ENCODE measurements around the gene ENTPD6.

Gene ENTPD6

DNA sequence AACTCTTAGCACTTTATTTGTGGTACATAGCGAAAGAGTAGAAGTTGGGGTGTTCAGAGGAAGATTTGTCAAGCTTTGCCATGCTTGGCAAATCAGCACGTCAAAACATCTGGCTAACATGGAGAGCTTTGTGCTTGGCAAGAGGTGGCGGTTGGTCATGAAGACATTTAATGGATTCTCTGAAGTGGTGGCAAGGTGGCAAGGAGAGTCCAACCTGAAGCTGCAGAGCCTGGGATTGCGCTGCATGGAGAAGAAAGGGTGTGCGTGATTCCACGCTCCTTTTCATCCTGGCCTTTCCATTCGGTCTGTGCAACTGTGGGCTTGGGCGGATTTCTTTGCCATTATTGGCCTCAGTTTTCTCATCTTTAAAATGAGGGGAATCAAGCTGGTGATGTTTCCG, 55.5 kb downstream of the ENTPD6 start (continued):
- TF ChIP-seq, protein P1, sequence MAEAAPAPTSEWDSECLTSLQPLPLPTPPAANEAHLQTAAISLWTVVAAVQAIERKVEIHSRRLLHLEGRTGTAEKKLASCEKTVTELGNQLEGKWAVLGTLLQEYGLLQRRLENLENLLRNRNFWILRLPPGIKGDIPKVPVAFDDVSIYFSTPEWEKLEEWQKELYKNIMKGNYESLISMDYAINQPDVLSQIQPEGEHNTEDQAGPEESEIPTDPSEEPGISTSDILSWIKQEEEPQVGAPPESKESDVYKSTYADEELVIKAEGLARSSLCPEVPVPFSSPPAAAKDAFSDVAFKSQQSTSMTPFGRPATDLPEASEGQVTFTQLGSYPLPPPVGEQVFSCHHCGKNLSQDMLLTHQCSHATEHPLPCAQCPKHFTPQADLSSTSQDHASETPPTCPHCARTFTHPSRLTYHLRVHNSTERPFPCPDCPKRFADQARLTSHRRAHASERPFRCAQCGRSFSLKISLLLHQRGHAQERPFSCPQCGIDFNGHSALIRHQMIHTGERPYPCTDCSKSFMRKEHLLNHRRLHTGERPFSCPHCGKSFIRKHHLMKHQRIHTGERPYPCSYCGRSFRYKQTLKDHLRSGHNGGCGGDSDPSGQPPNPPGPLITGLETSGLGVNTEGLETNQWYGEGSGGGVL (tag by site-specific recombination; IDR thresholded peaks at IDR 0.05): no peak
- TF ChIP-seq ZNF558 (tag by site-specific recombination; IDR thresholded peaks at IDR 0.05): no peak

DNA sequence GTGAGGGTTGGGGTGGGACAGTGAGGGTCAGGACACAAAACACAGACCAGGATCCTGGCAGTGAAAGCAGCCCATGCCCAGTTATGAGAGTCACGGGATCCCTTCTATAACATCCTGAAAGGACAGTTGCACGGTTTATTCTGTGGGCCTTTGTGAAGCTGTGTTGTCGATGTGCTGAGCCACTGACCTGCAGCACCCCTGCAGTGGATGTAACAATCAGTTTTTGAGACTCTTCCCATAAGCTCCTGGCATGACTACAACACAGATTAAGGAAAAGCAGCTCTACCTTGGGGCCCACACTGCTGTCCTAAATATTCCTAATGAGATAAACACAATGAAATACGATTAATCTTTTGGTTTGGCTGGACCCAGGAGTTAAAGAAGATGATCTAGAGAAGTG, 56.0 kb downstream of the ENTPD6 start:
- POLR2A ChIA-PET: no interaction called here
- CTCF ChIA-PET: interaction anchor here (0.6 kb wide), 1 partner anchor 12 kb away, joined by 4 read pairs; no protein-coding TSS in a partner anchor
- H3K27ac ChIP-seq (ENCODE audit: extremely low read depth, low read depth, low read length): 0 out of 2 replicates have a peak overlapping the region, but pooled peaks have one; percentile 51
- peaks cover 0 to 3% of the 10 kb centered on the region in 2 experiments; a peak in 1 of 3 replicates for H3K36me3 ChIP-seq (ENCODE audit: control insufficient read depth in 2 of 2, insufficient read depth in 1 of 2, low read length in 2 of 2)
- no peak for TF ChIP-seq ZNF37A (tag by site-specific recombination; IDR thresholded peaks at IDR 0.05)
- TF ChIP-seq, protein P2, sequence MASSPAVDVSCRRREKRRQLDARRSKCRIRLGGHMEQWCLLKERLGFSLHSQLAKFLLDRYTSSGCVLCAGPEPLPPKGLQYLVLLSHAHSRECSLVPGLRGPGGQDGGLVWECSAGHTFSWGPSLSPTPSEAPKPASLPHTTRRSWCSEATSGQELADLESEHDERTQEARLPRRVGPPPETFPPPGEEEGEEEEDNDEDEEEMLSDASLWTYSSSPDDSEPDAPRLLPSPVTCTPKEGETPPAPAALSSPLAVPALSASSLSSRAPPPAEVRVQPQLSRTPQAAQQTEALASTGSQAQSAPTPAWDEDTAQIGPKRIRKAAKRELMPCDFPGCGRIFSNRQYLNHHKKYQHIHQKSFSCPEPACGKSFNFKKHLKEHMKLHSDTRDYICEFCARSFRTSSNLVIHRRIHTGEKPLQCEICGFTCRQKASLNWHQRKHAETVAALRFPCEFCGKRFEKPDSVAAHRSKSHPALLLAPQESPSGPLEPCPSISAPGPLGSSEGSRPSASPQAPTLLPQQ (tag by site-specific recombination; IDR thresholded peaks at IDR 0.05): 0 out of 2 replicates have a peak, but pooled peaks have one; percentile 38
- no peak overlapping the region for H3K4me3 ChIP-seq (ENCODE audit: low read depth, low read length)
- no peaks in the 10 kb centered on the region for H3K9me3 ChIP-seq (ENCODE audit: control insufficient read depth, insufficient read depth, low read depth, low read length)
- peaks cover 27% of the 10 kb centered on the region for H3K4me1 ChIP-seq (ENCODE audit: control insufficient read depth, insufficient read depth, low read length)

DNA sequence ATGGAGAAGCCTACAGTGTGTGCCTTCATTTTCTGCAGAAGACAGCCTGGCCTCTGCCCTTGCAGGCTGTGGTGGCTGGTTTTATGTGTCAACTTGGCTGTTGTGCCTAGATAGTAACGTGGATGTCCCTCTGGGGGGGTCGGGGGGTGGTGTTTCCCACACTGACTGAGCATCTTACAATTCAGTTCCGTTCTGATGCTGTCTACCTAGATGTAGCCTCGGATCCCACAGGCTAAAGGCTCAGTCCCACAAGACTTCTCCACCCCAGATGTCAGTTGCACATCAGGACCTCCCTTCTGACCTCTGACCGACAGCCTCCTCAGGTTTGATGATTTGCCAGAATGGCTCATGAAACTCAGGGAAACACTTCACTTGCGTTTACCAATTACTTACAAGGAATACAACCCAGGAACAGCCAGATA, 56.7 kb downstream of the ENTPD6 start:
- no peak for TF ChIP-seq GLIS2 (tag by site-specific recombination; IDR thresholded peaks at IDR 0.05)
- TF ChIP-seq, protein P3, sequence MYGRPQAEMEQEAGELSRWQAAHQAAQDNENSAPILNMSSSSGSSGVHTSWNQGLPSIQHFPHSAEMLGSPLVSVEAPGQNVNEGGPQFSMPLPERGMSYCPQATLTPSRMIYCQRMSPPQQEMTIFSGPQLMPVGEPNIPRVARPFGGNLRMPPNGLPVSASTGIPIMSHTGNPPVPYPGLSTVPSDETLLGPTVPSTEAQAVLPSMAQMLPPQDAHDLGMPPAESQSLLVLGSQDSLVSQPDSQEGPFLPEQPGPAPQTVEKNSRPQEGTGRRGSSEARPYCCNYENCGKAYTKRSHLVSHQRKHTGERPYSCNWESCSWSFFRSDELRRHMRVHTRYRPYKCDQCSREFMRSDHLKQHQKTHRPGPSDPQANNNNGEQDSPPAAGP (tag by site-specific recombination; IDR thresholded peaks at IDR 0.05): 0 out of 2 replicates have a peak, but pooled peaks have one; percentile 6
- Histone ChIP-seq H3K4me3 (ENCODE audit: low read depth, low read length) (no peak overlapping the region), H3K36me3 (ENCODE audit: control insufficient read depth in 2 of 2, insufficient read depth in 1 of 2, low read length in 2 of 2) (peaks cover 0 to 3% of the 10 kb centered on the region in 2 experiments; a peak in 1 of 3 replicates), H3K9me3 (ENCODE audit: control insufficient read depth, insufficient read depth, low read depth, low read length) (no peaks in the 10 kb centered on the region), H3K27ac (ENCODE audit: extremely low read depth, low read depth, low read length) (peak overlapping the region; percentile 51), H3K4me1 (ENCODE audit: control insufficient read depth, insufficient read depth, low read length) (peaks cover 27% of the 10 kb centered on the region)
- CTCF ChIA-PET: interaction anchor here (0.6 to 1.2 kb wide), 2 partner anchors 11 to 147 kb away, joined by 4 read pairs; no protein-coding TSS in a partner anchor
- POLR2A ChIA-PET: interaction anchor here (1.3 kb wide), 1 partner anchor 25 kb away, joined by 4 read pairs; no protein-coding TSS in a partner anchor

DNA sequence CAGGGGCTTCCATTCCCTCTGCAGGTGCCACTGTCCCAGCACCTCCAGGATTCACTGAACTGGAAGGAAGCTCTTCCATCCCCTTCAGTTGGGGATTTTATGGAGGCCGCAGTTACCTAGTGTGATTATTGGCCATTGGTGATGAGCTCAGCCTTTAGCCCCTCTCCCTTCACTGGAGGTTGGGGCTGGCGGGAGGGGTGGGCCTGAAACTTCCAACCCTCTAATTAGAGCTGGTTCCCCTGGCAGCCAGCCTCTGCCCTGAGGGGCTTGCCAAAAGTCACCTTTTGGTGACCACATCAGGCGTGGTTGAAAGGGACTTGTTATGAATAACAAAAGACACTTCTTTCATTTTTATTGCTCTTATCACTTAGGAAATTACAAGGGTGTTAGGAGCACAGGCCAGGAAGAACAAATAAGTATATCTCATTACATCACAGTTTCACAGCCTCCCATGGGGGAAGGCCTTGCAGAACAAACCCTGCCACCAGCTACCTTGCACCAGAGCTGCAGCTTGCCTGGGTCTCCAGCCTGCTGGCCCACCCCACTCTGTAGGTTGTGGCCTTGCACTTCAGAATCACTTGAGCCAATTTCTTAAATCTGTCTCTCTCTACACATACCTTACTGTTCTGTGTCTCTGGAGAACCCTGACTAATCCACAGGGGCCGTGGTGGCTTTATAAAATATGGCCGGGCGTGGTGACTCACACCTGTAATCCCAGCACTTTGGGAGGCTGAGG, 57.3 kb downstream of the ENTPD6 start:
- Histone ChIP-seq H3K9me3 (ENCODE audit: control insufficient read depth, insufficient read depth, low read depth, low read length) (no peaks in the 10 kb centered on the region), H3K36me3 (ENCODE audit: control insufficient read depth in 2 of 2, insufficient read depth in 1 of 2, low read length in 2 of 2) (peaks cover 0 to 3% of the 10 kb centered on the region in 2 experiments; a peak in 1 of 3 replicates), H3K27ac (ENCODE audit: extremely low read depth, low read depth, low read length) (peak overlapping the region; percentile 51), H3K4me1 (ENCODE audit: control insufficient read depth, insufficient read depth, low read length) (peaks cover 27% of the 10 kb centered on the region), H3K4me3 (ENCODE audit: low read depth, low read length) (no peak overlapping the region)
- ChIA-PET CTCF (interaction anchor here (1.2 kb wide), 1 partner anchor 146 kb away, joined by 4 read pairs; no protein-coding TSS in a partner anchor), POLR2A (interaction anchor here (1.3 kb wide), 1 partner anchor 26 kb away, joined by 4 read pairs; no protein-coding TSS in a partner anchor)
- no peak for TF ChIP-seq YY1 (tag by site-specific recombination; IDR thresholded peaks at IDR 0.05)
- TF ChIP-seq, protein P4, sequence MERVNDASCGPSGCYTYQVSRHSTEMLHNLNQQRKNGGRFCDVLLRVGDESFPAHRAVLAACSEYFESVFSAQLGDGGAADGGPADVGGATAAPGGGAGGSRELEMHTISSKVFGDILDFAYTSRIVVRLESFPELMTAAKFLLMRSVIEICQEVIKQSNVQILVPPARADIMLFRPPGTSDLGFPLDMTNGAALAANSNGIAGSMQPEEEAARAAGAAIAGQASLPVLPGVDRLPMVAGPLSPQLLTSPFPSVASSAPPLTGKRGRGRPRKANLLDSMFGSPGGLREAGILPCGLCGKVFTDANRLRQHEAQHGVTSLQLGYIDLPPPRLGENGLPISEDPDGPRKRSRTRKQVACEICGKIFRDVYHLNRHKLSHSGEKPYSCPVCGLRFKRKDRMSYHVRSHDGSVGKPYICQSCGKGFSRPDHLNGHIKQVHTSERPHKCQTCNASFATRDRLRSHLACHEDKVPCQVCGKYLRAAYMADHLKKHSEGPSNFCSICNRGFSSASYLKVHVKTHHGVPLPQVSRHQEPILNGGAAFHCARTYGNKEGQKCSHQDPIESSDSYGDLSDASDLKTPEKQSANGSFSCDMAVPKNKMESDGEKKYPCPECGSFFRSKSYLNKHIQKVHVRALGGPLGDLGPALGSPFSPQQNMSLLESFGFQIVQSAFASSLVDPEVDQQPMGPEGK (tag by site-specific recombination; IDR thresholded peaks at IDR 0.05): peak; percentile 51; the same call in 1 of the 2 replicates
- TF ChIP-seq ZFHX2 (tag by site-specific recombination; conservative IDR thresholded peaks at IDR 0.05): 0 out of 2 replicates have a peak, but pooled peaks have one; percentile 31
- peak; percentile 93 for TF ChIP-seq ZXDB (tag by site-specific recombination; IDR thresholded peaks at IDR 0.05)
- peak; percentile 52; the same call in 1 of the 2 replicates for TF ChIP-seq BCL11A (tag by site-specific recombination; IDR thresholded peaks at IDR 0.05; ENCODE audit: low read depth)
- TF ChIP-seq, protein P5, sequence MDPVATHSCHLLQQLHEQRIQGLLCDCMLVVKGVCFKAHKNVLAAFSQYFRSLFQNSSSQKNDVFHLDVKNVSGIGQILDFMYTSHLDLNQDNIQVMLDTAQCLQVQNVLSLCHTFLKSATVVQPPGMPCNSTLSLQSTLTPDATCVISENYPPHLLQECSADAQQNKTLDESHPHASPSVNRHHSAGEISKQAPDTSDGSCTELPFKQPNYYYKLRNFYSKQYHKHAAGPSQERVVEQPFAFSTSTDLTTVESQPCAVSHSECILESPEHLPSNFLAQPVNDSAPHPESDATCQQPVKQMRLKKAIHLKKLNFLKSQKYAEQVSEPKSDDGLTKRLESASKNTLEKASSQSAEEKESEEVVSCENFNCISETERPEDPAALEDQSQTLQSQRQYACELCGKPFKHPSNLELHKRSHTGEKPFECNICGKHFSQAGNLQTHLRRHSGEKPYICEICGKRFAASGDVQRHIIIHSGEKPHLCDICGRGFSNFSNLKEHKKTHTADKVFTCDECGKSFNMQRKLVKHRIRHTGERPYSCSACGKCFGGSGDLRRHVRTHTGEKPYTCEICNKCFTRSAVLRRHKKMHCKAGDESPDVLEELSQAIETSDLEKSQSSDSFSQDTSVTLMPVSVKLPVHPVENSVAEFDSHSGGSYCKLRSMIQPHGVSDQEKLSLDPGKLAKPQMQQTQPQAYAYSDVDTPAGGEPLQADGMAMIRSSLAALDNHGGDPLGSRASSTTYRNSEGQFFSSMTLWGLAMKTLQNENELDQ (tag by site-specific recombination; IDR thresholded peaks at IDR 0.05; ENCODE audit: low read depth): no peak
- TF ChIP-seq, protein P6, sequence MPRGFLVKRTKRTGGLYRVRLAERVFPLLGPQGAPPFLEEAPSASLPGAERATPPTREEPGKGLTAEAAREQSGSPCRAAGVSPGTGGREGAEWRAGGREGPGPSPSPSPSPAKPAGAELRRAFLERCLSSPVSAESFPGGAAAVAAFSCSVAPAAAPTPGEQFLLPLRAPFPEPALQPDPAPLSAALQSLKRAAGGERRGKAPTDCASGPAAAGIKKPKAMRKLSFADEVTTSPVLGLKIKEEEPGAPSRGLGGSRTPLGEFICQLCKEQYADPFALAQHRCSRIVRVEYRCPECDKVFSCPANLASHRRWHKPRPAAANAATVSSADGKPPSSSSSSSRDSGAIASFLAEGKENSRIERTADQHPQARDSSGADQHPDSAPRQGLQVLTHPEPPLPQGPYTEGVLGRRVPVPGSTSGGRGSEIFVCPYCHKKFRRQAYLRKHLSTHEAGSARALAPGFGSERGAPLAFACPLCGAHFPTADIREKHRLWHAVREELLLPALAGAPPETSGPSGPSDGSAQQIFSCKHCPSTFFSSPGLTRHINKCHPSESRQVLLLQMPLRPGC (tag by site-specific recombination; IDR thresholded peaks at IDR 0.05): peak; percentile 81
- TF ChIP-seq SP2 (tag by site-specific recombination; IDR thresholded peaks at IDR 0.05): peak; percentile 63
- TF ChIP-seq, protein P7, sequence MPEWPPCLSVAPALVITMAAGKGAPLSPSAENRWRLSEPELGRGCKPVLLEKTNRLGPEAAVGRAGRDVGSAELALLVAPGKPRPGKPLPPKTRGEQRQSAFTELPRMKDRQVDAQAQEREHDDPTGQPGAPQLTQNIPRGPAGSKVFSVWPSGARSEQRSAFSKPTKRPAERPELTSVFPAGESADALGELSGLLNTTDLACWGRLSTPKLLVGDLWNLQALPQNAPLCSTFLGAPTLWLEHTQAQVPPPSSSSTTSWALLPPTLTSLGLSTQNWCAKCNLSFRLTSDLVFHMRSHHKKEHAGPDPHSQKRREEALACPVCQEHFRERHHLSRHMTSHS (tag by site-specific recombination; IDR thresholded peaks at IDR 0.05): peak; percentile 63; the same call in 1 of the 2 replicates

All from HEK293 (cell line).